SK-N-SH (cell line): ENCODE measurements around the gene TSPYL1. TPM values are rescaled to one million over a fixed set of nuclear protein-coding genes. Genes with fewer than 3 reads are reported as not detected.

Experiments used
- CTCF ChIA-PET: fragments of 300-600, 350-600 bp; formaldehyde crosslinking; extraction: SDS; loops from one replicate; lab custom pipeline; 2021; lab: Yijun Ruan, JAX
- POLR2A ChIA-PET: fragments of 350-600 bp; sonication (Branson Sonifier 250); formaldehyde crosslinking; extraction: SDS; loops from one replicate; lab custom pipeline; 2020; ENCODE audit warnings: antibody characterized with exemption, inconsistent platforms; lab: Yijun Ruan, JAX
- DNase-seq: peaks from one replicate; pipeline ENCODE4 v3.0.0; 2012
- H2AFZ ChIP-seq: fragments of 200-600 bp; sonication (generic); 2 replicates; pipeline ENCODE4 v1.8.1; 2016; ENCODE audit warnings: antibody characterized with exemption, mild to moderate bottlenecking, low read depth
- H3F3A ChIP-seq: fragments of 200-600 bp; sonication (generic); replicated peaks from 2 replicates; pipeline ENCODE3; 2016; ENCODE audit warnings: antibody characterized with exemption, mild to moderate bottlenecking; ENCODE audit not compliant: insufficient read depth
- H3K27ac ChIP-seq, 2 experiments: fragments of 200-500 bp in 1 of 2; fragments of 200-600 bp in 1 of 2; sonication (Bioruptor generic) in 1 of 2; sonication (generic), shearing (Covaris generic) in 1 of 2; 2 replicates each; pipeline versions ENCODE4 v1.5.1 to v1.6.1; 2014 to 2016; ENCODE audit warnings: low read depth in 2 of 2, inconsistent platforms in 1 of 2, low read length in 1 of 2, mild to moderate bottlenecking in 1 of 2, mixed read lengths in 1 of 2
- H3K27me3 ChIP-seq: fragments of 200-600 bp; sonication (generic), shearing (Covaris generic); 2 replicates; pipeline ENCODE4 v1.6.1; 2016; ENCODE audit warnings: mixed run types; ENCODE audit not compliant: insufficient read depth
- H3K36me3 ChIP-seq, 2 experiments: fragments of 200-500 bp in 1 of 2; fragments of 200-600 bp in 1 of 2; sonication (Bioruptor generic) in 1 of 2; sonication (generic) in 1 of 2; replicated peaks in 1 of 2; 2 replicates each; pipeline versions ENCODE3 to v1.5.1; 2014 to 2016; ENCODE audit warnings: low read length in 1 of 2, mild to moderate bottlenecking in 1 of 2; ENCODE audit not compliant: insufficient read depth in 2 of 2, control insufficient read depth in 1 of 2
- H3K4me1 ChIP-seq, 2 experiments: fragments of 200-500 bp in 1 of 2; fragments of 200-600 bp in 1 of 2; sonication (Bioruptor generic) in 1 of 2; sonication (generic), shearing (Covaris generic) in 1 of 2; 2 replicates each; pipeline versions ENCODE4 v1.5.1 to v1.6.1; 2014 to 2016; ENCODE audit warnings: low read depth in 1 of 2, low read length in 1 of 2, mixed run types in 1 of 2; ENCODE audit not compliant: insufficient read depth in 2 of 2, control insufficient read depth in 1 of 2
- H3K4me2 ChIP-seq: fragments of 200-600 bp; sonication (generic), shearing (Covaris generic); 2 replicates; pipeline ENCODE4 v1.6.1; 2017; ENCODE audit warnings: mixed run types
- H3K4me3 ChIP-seq, 2 experiments: fragments of 200-500 bp in 1 of 2; fragments of 200-600 bp in 1 of 2; sonication (Bioruptor generic) in 1 of 2; sonication (generic), shearing (Covaris generic) in 1 of 2; 2 replicates each; pipeline versions ENCODE4 v1.5.1 to v1.8.1; 2014 to 2016; ENCODE audit warnings: low read depth in 2 of 2, inconsistent platforms in 1 of 2, low read length in 1 of 2, mild to moderate bottlenecking in 1 of 2, mixed read lengths in 1 of 2, moderate library complexity in 1 of 2
- H3K79me2 ChIP-seq: fragments of 200-600 bp; sonication (generic); 2 replicates; pipeline ENCODE4 v1.8.1; 2017; ENCODE audit warnings: mild to moderate bottlenecking; ENCODE audit not compliant: insufficient read depth
- H3K9ac ChIP-seq: fragments of 200-600 bp; sonication (generic); 2 replicates; pipeline ENCODE4 v1.6.1; 2017; ENCODE audit warnings: mixed run types
- H3K9me2 ChIP-seq: fragments of 200-600 bp; sonication (generic); 2 replicates; pipeline ENCODE4 v1.6.1; 2017; ENCODE audit warnings: mixed run types
- H3K9me3 ChIP-seq: fragments of 200-600 bp; sonication (generic); 2 replicates; pipeline ENCODE4 v1.6.1; 2017; ENCODE audit warnings: mixed run types, mild to moderate bottlenecking, moderate library complexity
- H4K20me1 ChIP-seq: fragments of 200-600 bp; sonication (generic); 2 replicates; pipeline ENCODE4 v1.6.1; 2017; ENCODE audit warnings: mild to moderate bottlenecking, mixed run types; ENCODE audit not compliant: insufficient read depth
- CHD2 ChIP-seq: fragments of 150-350 bp; IDR thresholded peaks from 2 replicates; pipeline ENCODE4 v1.6.1; 2018; ENCODE audit warnings: low read length; ENCODE audit not compliant: partially characterized antibody
- CTCF ChIP-seq: fragments of 200-600 bp; sonication (generic); IDR thresholded peaks from 2 replicates; pipeline ENCODE4 v1.6.1; 2017; ENCODE audit warnings: antibody characterized with exemption, mild to moderate bottlenecking, moderate library complexity
- ELF1 ChIP-seq: IDR thresholded peaks from 2 replicates; pipeline ENCODE4 v1.4.0; 2012
- EP300 ChIP-seq, 2 experiments: IDR thresholded peaks; 2 replicates each; pipeline versions ENCODE4 v1.4.0 to v1.6.1; 2012; ENCODE audit warnings: borderline replicate concordance in 1 of 2, low read depth in 1 of 2, low read length in 1 of 2
- FOSL2 ChIP-seq: IDR thresholded peaks from 2 replicates; pipeline ENCODE4 v1.4.0; 2012; ENCODE audit warnings: low read depth, mild to moderate bottlenecking, moderate library complexity, borderline replicate concordance
- GABPA ChIP-seq: IDR thresholded peaks from 2 replicates; pipeline ENCODE4 v1.4.0; 2012; ENCODE audit warnings: low read depth, mild to moderate bottlenecking
- MAX ChIP-seq: IDR thresholded peaks from 2 replicates; pipeline ENCODE4 v1.4.0; 2012; ENCODE audit warnings: low read depth
- MEF2A ChIP-seq: IDR thresholded peaks from 2 replicates; pipeline ENCODE4 v1.4.0; 2012; ENCODE audit warnings: low read depth, borderline replicate concordance
- MXI1 ChIP-seq: IDR thresholded peaks from 2 replicates; pipeline ENCODE4 v1.6.1; 2012; ENCODE audit warnings: mild to moderate bottlenecking, low read depth, low read length, improper control_type of control experiment
- NFIC ChIP-seq: IDR thresholded peaks from 2 replicates; pipeline ENCODE4 v1.4.0; 2012; ENCODE audit warnings: borderline replicate concordance
- NRF1 ChIP-seq: IDR thresholded peaks from 2 replicates; pipeline ENCODE4 v1.6.1; 2012; ENCODE audit warnings: low read depth, mild to moderate bottlenecking, low read length
- POLR2AphosphoS5 ChIP-seq: IDR thresholded peaks from 2 replicates; pipeline ENCODE4 v1.6.1; 2012; ENCODE audit warnings: low read depth, low read length
- RAD21 ChIP-seq: IDR thresholded peaks from 2 replicates; pipeline ENCODE4 v1.6.1; 2012; ENCODE audit warnings: mild to moderate bottlenecking, low read length
- RCOR1 ChIP-seq: fragments of 150-350 bp; IDR thresholded peaks from 2 replicates; pipeline ENCODE4 v1.6.1; 2017; ENCODE audit warnings: antibody characterized with exemption, low read length
- SMC3 ChIP-seq: IDR thresholded peaks from 2 replicates; pipeline ENCODE4 v1.6.1; 2012; ENCODE audit warnings: low read depth, low read length, improper control_type of control experiment
- YY1 ChIP-seq: IDR thresholded peaks from 2 replicates; pipeline ENCODE4 v1.4.0; 2012; ENCODE audit warnings: low read depth, mild to moderate bottlenecking
- WGBS: methylation state at CpG from one replicate; pipeline ENCODE4 v1.1.6; 2017; ENCODE audit warnings: low lambda C conversion rate; 5-methylcytosine and 5-hydroxymethylcytosine counted together
- polyA plus RNA-seq, 3 experiments: library from polyadenylated mRNA; depleted of rRNA; stranded (reverse); fragments of >200 nt; gene quantifications; 2 replicates each; pipeline ENCODE4 v1.2.3, GENCODE V29; 2012
- TF ChIP-seq, protein P1 (sequence below): IDR thresholded peaks from 2 replicates; pipeline ENCODE4 v1.4.0; 2012; ENCODE audit warnings: low read depth, borderline replicate concordance
- TF ChIP-seq, protein P2 (sequence below): IDR thresholded peaks from 2 replicates; pipeline ENCODE4 v1.6.1; 2012; ENCODE audit warnings: mild to moderate bottlenecking, low read depth, low read length, moderate library complexity

The TSPYL1 gene
- polyA plus RNA-seq, 1 of the 3 experiments (the other 2 are of a cell fraction) = 27.9 TPM

DNA sequence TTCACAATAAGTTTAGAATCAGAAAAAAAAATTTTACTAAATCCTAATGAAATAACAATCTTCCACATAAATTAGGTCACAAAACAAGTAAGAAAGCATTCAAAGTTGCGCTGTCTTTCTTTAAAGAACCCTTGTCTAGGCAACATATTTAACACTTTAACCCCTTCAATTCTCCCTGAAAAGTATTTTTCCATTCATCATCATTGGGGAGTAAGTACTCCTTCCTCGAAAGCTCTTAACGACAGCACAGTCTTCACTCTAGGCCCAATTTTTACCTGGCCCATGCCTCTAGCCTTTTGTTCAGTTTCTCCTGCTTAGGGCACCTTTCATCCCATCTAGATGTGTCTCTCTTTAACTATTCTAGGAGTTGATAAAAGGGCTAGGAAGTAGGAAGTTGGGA, 2.6 kb downstream of the TSPYL1 start:
- 44% methylated on average over 3 of the region's 3 CpGs for WGBS
- ChIA-PET POLR2A (interaction anchor here (1.8 kb wide), 1 partner anchor 9 kb away, joined by 5 read pairs; no protein-coding TSS in a partner anchor), CTCF (interaction anchor here (1.2 to 4.9 kb wide), 6 partner anchors 8 to 284 kb away, joined by 3 to 59 read pairs (median 20); no protein-coding TSS in a partner anchor)

More for the DNA sequence above, 2.6 kb downstream of the TSPYL1 start:
- Histone ChIP-seq H3K4me3 (peak overlapping the region; percentile 62 to 82), H3K4me1 (peaks cover 4 to 20% of the 10 kb centered on the region in 2 experiments; a peak in 2 of 4 replicates), H3K27ac (no peak overlapping the region; a peak in 1 of 4 replicates), H3K36me3 (peaks cover 27 to 33% of the 10 kb centered on the region in 2 experiments), H3K4me2 (peak overlapping the region; percentile 89), H4K20me1 (peaks cover 34% of the 10 kb centered on the region), H3K9me3 (no peaks in the 10 kb centered on the region), H3K9me2 (no peaks in the 10 kb centered on the region), H3F3A (peaks cover 8% of the 10 kb centered on the region), H2AFZ (no peak overlapping the region), H3K27me3 (no peaks in the 10 kb centered on the region), H3K79me2 (peaks cover 68% of the 10 kb centered on the region), H3K9ac (peak overlapping the region; percentile 49)
- DNase-seq = no peak
- no peak for TF ChIP-seq YY1
- no peak for TF ChIP-seq NFIC
- no peak for TF ChIP-seq NRF1
- TF ChIP-seq ELF1 = no peak
- TF ChIP-seq FOSL2 = no peak
- TF ChIP-seq EP300 (IDR thresholded peaks at IDR 0.05; ENCODE audit: borderline replicate concordance in 1 of 2, low read depth in 1 of 2, low read length in 1 of 2) = no peak
- no peak for TF ChIP-seq CTCF
- TF ChIP-seq RAD21 = no peak
- TF ChIP-seq, protein P1, sequence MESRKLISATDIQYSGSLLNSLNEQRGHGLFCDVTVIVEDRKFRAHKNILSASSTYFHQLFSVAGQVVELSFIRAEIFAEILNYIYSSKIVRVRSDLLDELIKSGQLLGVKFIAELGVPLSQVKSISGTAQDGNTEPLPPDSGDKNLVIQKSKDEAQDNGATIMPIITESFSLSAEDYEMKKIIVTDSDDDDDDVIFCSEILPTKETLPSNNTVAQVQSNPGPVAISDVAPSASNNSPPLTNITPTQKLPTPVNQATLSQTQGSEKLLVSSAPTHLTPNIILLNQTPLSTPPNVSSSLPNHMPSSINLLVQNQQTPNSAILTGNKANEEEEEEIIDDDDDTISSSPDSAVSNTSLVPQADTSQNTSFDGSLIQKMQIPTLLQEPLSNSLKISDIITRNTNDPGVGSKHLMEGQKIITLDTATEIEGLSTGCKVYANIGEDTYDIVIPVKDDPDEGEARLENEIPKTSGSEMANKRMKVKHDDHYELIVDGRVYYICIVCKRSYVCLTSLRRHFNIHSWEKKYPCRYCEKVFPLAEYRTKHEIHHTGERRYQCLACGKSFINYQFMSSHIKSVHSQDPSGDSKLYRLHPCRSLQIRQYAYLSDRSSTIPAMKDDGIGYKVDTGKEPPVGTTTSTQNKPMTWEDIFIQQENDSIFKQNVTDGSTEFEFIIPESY = no peak
- TF ChIP-seq SMC3 = no peak
- TF ChIP-seq MXI1 = no peak
- TF ChIP-seq RCOR1 = no peak
- no peak for TF ChIP-seq MEF2A
- no peak for TF ChIP-seq POLR2AphosphoS5
- no peak for TF ChIP-seq MAX
- TF ChIP-seq, protein P2, sequence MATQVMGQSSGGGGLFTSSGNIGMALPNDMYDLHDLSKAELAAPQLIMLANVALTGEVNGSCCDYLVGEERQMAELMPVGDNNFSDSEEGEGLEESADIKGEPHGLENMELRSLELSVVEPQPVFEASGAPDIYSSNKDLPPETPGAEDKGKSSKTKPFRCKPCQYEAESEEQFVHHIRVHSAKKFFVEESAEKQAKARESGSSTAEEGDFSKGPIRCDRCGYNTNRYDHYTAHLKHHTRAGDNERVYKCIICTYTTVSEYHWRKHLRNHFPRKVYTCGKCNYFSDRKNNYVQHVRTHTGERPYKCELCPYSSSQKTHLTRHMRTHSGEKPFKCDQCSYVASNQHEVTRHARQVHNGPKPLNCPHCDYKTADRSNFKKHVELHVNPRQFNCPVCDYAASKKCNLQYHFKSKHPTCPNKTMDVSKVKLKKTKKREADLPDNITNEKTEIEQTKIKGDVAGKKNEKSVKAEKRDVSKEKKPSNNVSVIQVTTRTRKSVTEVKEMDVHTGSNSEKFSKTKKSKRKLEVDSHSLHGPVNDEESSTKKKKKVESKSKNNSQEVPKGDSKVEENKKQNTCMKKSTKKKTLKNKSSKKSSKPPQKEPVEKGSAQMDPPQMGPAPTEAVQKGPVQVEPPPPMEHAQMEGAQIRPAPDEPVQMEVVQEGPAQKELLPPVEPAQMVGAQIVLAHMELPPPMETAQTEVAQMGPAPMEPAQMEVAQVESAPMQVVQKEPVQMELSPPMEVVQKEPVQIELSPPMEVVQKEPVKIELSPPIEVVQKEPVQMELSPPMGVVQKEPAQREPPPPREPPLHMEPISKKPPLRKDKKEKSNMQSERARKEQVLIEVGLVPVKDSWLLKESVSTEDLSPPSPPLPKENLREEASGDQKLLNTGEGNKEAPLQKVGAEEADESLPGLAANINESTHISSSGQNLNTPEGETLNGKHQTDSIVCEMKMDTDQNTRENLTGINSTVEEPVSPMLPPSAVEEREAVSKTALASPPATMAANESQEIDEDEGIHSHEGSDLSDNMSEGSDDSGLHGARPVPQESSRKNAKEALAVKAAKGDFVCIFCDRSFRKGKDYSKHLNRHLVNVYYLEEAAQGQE = no peak
- TF ChIP-seq CHD2 = no peak
- TF ChIP-seq GABPA = no peak
